ENCODE results near the gene SERPINF2.
A peak's percentile ranks its signal among the peaks of the same experiment; 100 is the strongest.

Gene SERPINF2

DNA sequence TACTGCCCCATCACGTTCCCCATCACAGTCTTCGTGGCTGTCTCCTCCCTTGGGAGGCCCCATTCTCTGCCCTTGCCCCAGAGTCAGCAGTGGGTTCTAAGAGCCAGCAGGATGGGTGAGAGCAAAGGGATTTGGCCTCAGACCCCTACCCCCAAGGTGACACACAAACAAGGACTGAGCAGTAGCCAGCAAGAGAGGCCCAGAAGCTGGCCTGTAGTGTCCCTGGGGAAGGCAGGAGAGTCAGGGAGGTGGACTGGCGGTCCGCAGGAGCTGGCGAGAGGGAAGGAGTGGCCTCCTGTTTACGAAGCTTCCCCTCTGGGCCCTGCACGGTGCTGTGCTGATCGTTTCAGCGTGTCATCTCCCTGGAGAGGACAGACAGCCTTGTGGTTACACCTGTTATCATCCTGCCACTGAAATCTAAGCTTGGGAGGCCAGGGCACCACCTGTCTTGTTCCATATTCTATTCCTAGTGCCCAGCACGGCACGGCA, 9.8 kb upstream of the SERPINF2 start:
- TF ChIP-seq, protein P1, sequence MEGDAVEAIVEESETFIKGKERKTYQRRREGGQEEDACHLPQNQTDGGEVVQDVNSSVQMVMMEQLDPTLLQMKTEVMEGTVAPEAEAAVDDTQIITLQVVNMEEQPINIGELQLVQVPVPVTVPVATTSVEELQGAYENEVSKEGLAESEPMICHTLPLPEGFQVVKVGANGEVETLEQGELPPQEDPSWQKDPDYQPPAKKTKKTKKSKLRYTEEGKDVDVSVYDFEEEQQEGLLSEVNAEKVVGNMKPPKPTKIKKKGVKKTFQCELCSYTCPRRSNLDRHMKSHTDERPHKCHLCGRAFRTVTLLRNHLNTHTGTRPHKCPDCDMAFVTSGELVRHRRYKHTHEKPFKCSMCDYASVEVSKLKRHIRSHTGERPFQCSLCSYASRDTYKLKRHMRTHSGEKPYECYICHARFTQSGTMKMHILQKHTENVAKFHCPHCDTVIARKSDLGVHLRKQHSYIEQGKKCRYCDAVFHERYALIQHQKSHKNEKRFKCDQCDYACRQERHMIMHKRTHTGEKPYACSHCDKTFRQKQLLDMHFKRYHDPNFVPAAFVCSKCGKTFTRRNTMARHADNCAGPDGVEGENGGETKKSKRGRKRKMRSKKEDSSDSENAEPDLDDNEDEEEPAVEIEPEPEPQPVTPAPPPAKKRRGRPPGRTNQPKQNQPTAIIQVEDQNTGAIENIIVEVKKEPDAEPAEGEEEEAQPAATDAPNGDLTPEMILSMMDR (conservative IDR thresholded peaks at IDR 0.05; ENCODE audit: low read depth, low read length): no peak
- Histone ChIP-seq H4K20me1 (ENCODE audit: insufficient read depth) (no peaks in the 10 kb centered on the region), H3K27me3 (ENCODE audit: insufficient read depth, low read depth) (no peaks in the 10 kb centered on the region), H3K36me3 (ENCODE audit: insufficient read depth) (no peaks in the 10 kb centered on the region), H2AFZ (ENCODE audit: low read depth) (no peak overlapping the region), H3K9ac (no peak overlapping the region), H3K4me1 (ENCODE audit: low read depth, poor library complexity, severe bottlenecking) (peaks cover 21% of the 10 kb centered on the region), H3K4me3 (IDR thresholded peaks at IDR 0.05; ENCODE audit: insufficient read depth, low read depth, low read length) (no peak overlapping the region), H3K4me2 (no peak overlapping the region), H3K27ac (no peak overlapping the region), H3K79me2 (ENCODE audit: insufficient read depth, low read depth) (no peaks in the 10 kb centered on the region)

DNA sequence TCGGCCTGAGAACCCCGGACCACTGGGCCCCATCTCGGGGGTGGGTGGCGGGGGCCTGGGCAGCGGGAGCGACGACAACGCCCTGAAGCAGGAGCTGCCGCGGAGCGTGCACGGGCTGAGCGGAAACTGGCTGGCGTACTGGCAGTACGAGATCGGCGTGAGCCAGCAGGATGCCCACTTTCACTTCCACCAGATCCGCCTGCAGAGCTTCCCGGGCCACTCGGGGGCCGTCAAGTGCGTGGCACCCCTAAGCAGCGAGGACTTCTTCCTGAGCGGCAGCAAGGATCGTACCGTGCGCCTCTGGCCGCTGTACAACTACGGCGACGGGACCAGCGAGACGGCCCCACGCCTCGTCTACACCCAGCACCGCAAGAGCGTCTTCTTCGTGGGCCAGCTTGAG, 8.9 kb upstream of the SERPINF2 start:
- Histone ChIP-seq H3K27ac (no peak overlapping the region), H3K9ac (no peak overlapping the region), H3K4me2 (no peak overlapping the region), H3K36me3 (ENCODE audit: insufficient read depth) (no peaks in the 10 kb centered on the region), H3K79me2 (ENCODE audit: insufficient read depth, low read depth) (no peaks in the 10 kb centered on the region), H3K27me3 (ENCODE audit: insufficient read depth, low read depth) (no peaks in the 10 kb centered on the region), H4K20me1 (ENCODE audit: insufficient read depth) (no peaks in the 10 kb centered on the region), H3K4me3 (IDR thresholded peaks at IDR 0.05; ENCODE audit: insufficient read depth, low read depth, low read length) (no peak overlapping the region), H2AFZ (ENCODE audit: low read depth) (no peak overlapping the region), H3K4me1 (ENCODE audit: low read depth, poor library complexity, severe bottlenecking) (peaks cover 21% of the 10 kb centered on the region)
- TF ChIP-seq, protein P1 (conservative IDR thresholded peaks at IDR 0.05; ENCODE audit: low read depth, low read length): no peak

DNA sequence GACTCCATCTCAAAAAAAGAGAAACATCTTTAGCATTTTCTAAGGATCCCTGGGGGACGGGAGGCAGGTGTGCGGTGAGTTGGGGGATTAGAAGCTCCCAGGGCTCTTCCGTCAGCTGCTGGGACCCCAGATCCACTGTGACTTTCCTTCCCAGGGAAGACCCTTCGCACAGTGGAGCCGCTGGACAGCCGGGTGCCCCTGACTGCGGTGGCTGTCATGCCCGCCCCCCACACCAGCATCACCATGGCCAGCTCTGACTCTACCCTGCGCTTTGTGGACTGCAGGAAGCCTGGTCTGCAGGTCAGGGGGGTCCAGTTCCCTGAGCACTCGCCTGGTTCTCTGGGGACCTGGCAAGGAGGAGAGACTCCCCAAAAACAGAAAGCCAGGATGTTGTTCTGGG, 7.3 kb upstream of the SERPINF2 start:
- no peak overlapping the region for H3K27ac ChIP-seq
- no peaks in the 10 kb centered on the region for H3K36me3 ChIP-seq (ENCODE audit: insufficient read depth)
- peaks cover 21% of the 10 kb centered on the region for H3K4me1 ChIP-seq (ENCODE audit: low read depth, poor library complexity, severe bottlenecking)

DNA sequence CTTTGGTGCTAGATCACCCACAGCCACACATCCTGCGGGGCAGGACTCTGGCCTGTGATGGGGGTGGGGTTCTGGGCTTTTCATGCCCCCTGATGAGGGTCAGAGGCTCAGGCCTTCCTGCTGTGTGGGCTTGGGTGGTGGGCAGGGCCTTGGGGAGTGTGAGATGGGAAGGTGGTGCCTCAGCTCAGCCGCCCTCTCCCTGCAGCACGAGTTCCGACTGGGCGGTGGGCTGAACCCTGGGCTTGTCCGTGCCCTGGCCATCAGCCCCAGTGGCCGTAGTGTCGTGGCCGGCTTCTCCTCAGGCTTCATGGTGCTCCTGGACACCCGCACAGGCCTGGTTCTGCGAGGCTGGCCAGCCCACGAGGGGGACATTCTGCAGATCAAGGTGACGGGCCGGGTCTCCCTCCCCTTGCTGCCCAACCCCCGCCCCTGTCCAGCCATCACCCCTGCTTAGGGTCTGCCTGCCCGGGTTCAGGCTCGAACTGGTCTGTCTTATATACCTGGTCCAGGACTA, 6.8 kb upstream of the SERPINF2 start:
- no peaks in the 10 kb centered on the region for H4K20me1 ChIP-seq (ENCODE audit: insufficient read depth)
- peak overlapping the region; percentile 67 for H3K27ac ChIP-seq
- no peak overlapping the region for H2AFZ ChIP-seq (ENCODE audit: low read depth)
- TF ChIP-seq, protein P1 (conservative IDR thresholded peaks at IDR 0.05; ENCODE audit: low read depth, low read length): no peak
- peak overlapping the region; percentile 44; the same call in 1 of the 2 replicates for H3K9ac ChIP-seq
- peaks cover 21% of the 10 kb centered on the region for H3K4me1 ChIP-seq (ENCODE audit: low read depth, poor library complexity, severe bottlenecking)
- H3K4me3 ChIP-seq (IDR thresholded peaks at IDR 0.05; ENCODE audit: insufficient read depth, low read depth, low read length): no peak overlapping the region
- no peaks in the 10 kb centered on the region for H3K36me3 ChIP-seq (ENCODE audit: insufficient read depth)
- H3K27me3 ChIP-seq (ENCODE audit: insufficient read depth, low read depth): no peaks in the 10 kb centered on the region
- H3K4me2 ChIP-seq: peak overlapping the region; percentile 57
- H3K79me2 ChIP-seq (ENCODE audit: insufficient read depth, low read depth): no peaks in the 10 kb centered on the region

More for the DNA sequence above, 7.3 kb upstream of the SERPINF2 start:
- Histone ChIP-seq H3K4me3 (IDR thresholded peaks at IDR 0.05; ENCODE audit: insufficient read depth, low read depth, low read length) (no peak overlapping the region), H3K4me2 (peak overlapping the region; percentile 57; the same call in 1 of the 2 replicates), H2AFZ (ENCODE audit: low read depth) (no peak overlapping the region), H3K9ac (no peak overlapping the region), H3K27me3 (ENCODE audit: insufficient read depth, low read depth) (no peaks in the 10 kb centered on the region), H3K79me2 (ENCODE audit: insufficient read depth, low read depth) (no peaks in the 10 kb centered on the region), H4K20me1 (ENCODE audit: insufficient read depth) (no peaks in the 10 kb centered on the region)
- TF ChIP-seq, protein P1 (conservative IDR thresholded peaks at IDR 0.05; ENCODE audit: low read depth, low read length): no peak
